Measurements from ENCODE around the gene HLF.

Gene HLF

GRCh38 chr17:55299162-55299838 lies 34.5 kb downstream of the HLF start:
- no peak overlapping the region for H3K4me3 ChIP-seq (replicated peaks; ENCODE audit: insufficient read depth, low read length)
- no peak for TF ChIP-seq SPI1 (IDR thresholded peaks at IDR 0.05; ENCODE audit: borderline replicate concordance, low read depth)
- no peak for TF ChIP-seq CTCF (IDR thresholded peaks at IDR 0.05; ENCODE audit: insufficient read depth, low read length)
- no peak for TF ChIP-seq REST (IDR thresholded peaks at IDR 0.05; ENCODE audit: insufficient replicate concordance, low read depth)
- TF ChIP-seq POLR2AphosphoS5 (IDR thresholded peaks at IDR 0.05; ENCODE audit: low read depth), result no peak
- no peak for DNase-seq (ENCODE audit: low read depth in 1 of 2, low spot score in 1 of 2)
- H3K27me3 ChIP-seq (ENCODE audit: insufficient read depth, poor library complexity, severe bottlenecking), result no peaks in the 10 kb centered on the region
- H3K27ac ChIP-seq (replicated peaks), result no peak overlapping the region

- TF ChIP-seq GABPA (IDR thresholded peaks at IDR 0.05; ENCODE audit: low read depth) (no peak), POLR2AphosphoS5 (IDR thresholded peaks at IDR 0.05; ENCODE audit: low read depth) (no peak), REST (IDR thresholded peaks at IDR 0.05; ENCODE audit: insufficient replicate concordance, low read depth) (no peak), CTCF (IDR thresholded peaks at IDR 0.05; ENCODE audit: insufficient read depth, low read length) (no peak), SPI1 (IDR thresholded peaks at IDR 0.05; ENCODE audit: borderline replicate concordance, low read depth) (no peak)
- no peak for DNase-seq (ENCODE audit: low read depth in 1 of 2, low spot score in 1 of 2)
- Histone ChIP-seq H3K27me3 (ENCODE audit: insufficient read depth, poor library complexity, severe bottlenecking) (no peaks in the 10 kb centered on the region), H3K4me3 (replicated peaks; ENCODE audit: insufficient read depth, low read length) (no peak overlapping the region), H3K27ac (replicated peaks) (no peak overlapping the region)
Measured at GRCh38 chr17:55299890-55300289, 35.1 kb downstream of the HLF start.

GRCh38 chr17:55300479-55301290 lies 35.9 kb downstream of the HLF start:
- no peaks in the 10 kb centered on the region for H3K27me3 ChIP-seq (ENCODE audit: insufficient read depth, poor library complexity, severe bottlenecking)
- no peak for TF ChIP-seq SPI1 (IDR thresholded peaks at IDR 0.05; ENCODE audit: borderline replicate concordance, low read depth)
- no peak for TF ChIP-seq POLR2AphosphoS5 (IDR thresholded peaks at IDR 0.05; ENCODE audit: low read depth)

GRCh38 chr17:55301521-55302406 lies 37.0 kb downstream of the HLF start:
- H3K4me3 ChIP-seq (replicated peaks; ENCODE audit: insufficient read depth, low read length), result no peak overlapping the region
- no peak for DNase-seq (ENCODE audit: low read depth in 1 of 2, low spot score in 1 of 2)
- no peak for TF ChIP-seq SPI1 (IDR thresholded peaks at IDR 0.05; ENCODE audit: borderline replicate concordance, low read depth)
- no peak for TF ChIP-seq CTCF (IDR thresholded peaks at IDR 0.05; ENCODE audit: insufficient read depth, low read length)
- TF ChIP-seq GABPA (IDR thresholded peaks at IDR 0.05; ENCODE audit: low read depth), result no peak
- TF ChIP-seq REST (IDR thresholded peaks at IDR 0.05; ENCODE audit: insufficient replicate concordance, low read depth), result no peak
- no peak for TF ChIP-seq POLR2AphosphoS5 (IDR thresholded peaks at IDR 0.05; ENCODE audit: low read depth)
- no peak overlapping the region for H3K27ac ChIP-seq (replicated peaks)
- no peaks in the 10 kb centered on the region for H3K27me3 ChIP-seq (ENCODE audit: insufficient read depth, poor library complexity, severe bottlenecking)

More at GRCh38 chr17:55300479-55301290, 35.9 kb downstream of the HLF start:
- Histone ChIP-seq H3K4me3 (replicated peaks; ENCODE audit: insufficient read depth, low read length) (no peak overlapping the region), H3K27ac (replicated peaks) (no peak overlapping the region)
- no peak for DNase-seq (ENCODE audit: low read depth in 1 of 2, low spot score in 1 of 2)
